ENCODE data around the gene FTCDNL1.

The FTCDNL1 gene

GRCh38 chr2:199812493-199812892 lies 38.5 kb downstream of the FTCDNL1 start:
- TF ChIP-seq CTCF (IDR thresholded peaks at IDR 0.05; ENCODE audit: low read depth, low read length, missing control alignments) = no peak
- H3K4me3 ChIP-seq (replicated peaks; ENCODE audit: low read depth, low read length) = no peak overlapping the region
- DNase-seq (ENCODE audit: extremely low read depth, low read depth) = no peak

GRCh38 chr2:199811346-199811745 lies 39.6 kb downstream of the FTCDNL1 start:
- H3K4me3 ChIP-seq (replicated peaks; ENCODE audit: low read depth, low read length) = no peak overlapping the region
- DNase-seq (ENCODE audit: extremely low read depth, low read depth) = no peak
- no peak for TF ChIP-seq CTCF (IDR thresholded peaks at IDR 0.05; ENCODE audit: low read depth, low read length, missing control alignments)

- no peak for DNase-seq (ENCODE audit: extremely low read depth, low read depth)
- H3K4me3 ChIP-seq (replicated peaks; ENCODE audit: low read depth, low read length) = no peak overlapping the region
- no peak for TF ChIP-seq CTCF (IDR thresholded peaks at IDR 0.05; ENCODE audit: low read depth, low read length, missing control alignments)
Measured at GRCh38 chr2:199810422-199811171, 40.4 kb downstream of the FTCDNL1 start.

- no peak for DNase-seq (ENCODE audit: extremely low read depth, low read depth)
- no peak for TF ChIP-seq CTCF (IDR thresholded peaks at IDR 0.05; ENCODE audit: low read depth, low read length, missing control alignments)
- no peak overlapping the region for H3K4me3 ChIP-seq (replicated peaks; ENCODE audit: low read depth, low read length)
Measured at GRCh38 chr2:199807966-199808365, 43.0 kb downstream of the FTCDNL1 start.

GRCh38 chr2:199806179-199806578 lies 44.8 kb downstream of the FTCDNL1 start:
- DNase-seq (ENCODE audit: extremely low read depth, low read depth) = no peak
- no peak for TF ChIP-seq CTCF (IDR thresholded peaks at IDR 0.05; ENCODE audit: low read depth, low read length, missing control alignments)
- no peak overlapping the region for H3K4me3 ChIP-seq (replicated peaks; ENCODE audit: low read depth, low read length)

GRCh38 chr2:199804831-199805230 lies 46.2 kb downstream of the FTCDNL1 start:
- TF ChIP-seq CTCF (IDR thresholded peaks at IDR 0.05; ENCODE audit: low read depth, low read length, missing control alignments) = no peak
- DNase-seq (ENCODE audit: extremely low read depth, low read depth) = no peak
- no peak overlapping the region for H3K4me3 ChIP-seq (replicated peaks; ENCODE audit: low read depth, low read length)

All from HFF-Myc (cell line).